GM18870 (cell line): ENCODE results near the gene GRID1.

ENCODE experiments used
- ATAC-seq: cut with Tn5 transposase; IDR thresholded peaks from one replicate; pipeline ENCODE4 v1.9.1; 2021; ENCODE audit warnings: moderate library complexity; ENCODE audit not compliant: unreplicated experiment

GRID1 gene

DNA sequence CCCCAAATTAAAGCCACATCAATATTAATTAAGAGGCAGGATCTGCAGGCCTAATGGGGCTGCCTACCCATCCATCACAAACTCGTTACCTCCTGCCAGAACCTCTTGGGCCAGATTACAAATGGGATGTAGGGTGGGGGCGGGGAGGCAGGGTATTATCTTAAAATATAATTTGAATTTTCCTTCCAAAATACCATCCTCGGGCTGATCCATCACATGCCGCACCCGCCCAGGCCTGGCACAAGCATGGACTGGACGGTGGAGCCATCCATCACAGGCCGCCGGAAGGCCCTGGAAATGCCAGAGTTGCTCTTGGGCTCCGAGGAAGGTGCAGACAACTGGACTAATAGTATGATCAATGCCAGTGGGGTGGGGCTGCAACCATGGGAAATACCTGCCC lies 212.8 kb downstream of the GRID1 start:
- no peak for ATAC-seq

DNA sequence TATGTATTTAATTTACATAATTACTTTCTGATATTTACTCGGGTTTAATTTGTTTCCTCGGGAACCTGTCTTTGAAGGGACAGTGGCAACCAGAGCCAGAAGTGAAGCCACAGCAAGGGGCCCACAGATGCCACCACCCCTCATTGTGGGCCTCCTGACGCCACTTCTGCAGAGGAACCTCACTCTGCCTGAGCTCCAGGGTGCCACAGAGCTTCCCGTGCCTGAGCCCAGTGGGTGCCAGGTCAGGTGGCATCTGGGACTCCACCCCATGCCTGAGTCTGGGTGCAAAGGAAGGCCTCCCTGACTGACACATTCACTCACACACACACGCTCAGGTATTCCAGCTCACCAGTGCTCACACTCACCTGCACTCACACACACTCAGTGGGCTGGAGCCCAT lies 213.7 kb downstream of the GRID1 start:
- no peak for ATAC-seq

GRCh38 chr10:86152354-86152753 lies 214.2 kb downstream of the GRID1 start:
- no peak for ATAC-seq

- ATAC-seq: no peak
These were observed 215.0 kb downstream of the GRID1 start for GRCh38 chr10:86151613-86152012.

DNA sequence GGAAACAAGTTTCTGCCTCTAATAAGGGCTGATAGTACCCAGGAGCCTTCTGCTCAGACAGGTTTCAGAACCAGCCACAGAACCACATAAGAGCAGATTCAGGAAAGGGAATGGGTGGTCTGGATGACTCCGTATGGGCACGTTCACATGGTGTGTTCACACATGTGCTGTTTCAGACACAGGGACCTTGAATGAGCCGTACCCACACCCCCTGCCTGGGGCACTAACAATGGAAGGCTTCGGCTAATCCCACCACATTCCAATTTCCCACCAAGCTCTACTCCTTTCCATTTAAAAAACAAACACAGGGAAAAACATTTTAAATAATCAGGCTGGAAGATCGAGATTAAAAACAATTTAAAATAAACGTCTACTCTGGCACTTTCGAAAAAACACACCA lies 217.3 kb downstream of the GRID1 start:
- no peak for ATAC-seq

DNA sequence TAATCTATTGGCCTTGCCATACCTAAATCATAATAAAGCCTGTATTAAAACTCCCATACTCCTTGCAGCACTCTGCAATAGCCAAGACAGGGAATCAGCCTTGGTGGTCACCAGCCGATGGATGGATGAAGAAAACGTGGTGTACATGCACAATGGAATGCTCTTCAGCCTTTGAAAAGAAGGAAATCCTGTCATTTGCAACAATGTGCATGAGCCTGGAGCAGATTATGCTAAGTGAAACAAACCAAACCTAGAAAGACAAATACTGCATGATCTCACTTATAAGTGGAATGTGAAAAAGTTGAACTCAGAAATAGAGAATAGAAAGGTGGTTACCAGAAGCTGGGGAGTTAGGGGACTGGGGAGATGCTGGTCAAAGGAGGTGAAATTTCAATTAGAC lies 218.5 kb downstream of the GRID1 start:
- no peak for ATAC-seq

DNA sequence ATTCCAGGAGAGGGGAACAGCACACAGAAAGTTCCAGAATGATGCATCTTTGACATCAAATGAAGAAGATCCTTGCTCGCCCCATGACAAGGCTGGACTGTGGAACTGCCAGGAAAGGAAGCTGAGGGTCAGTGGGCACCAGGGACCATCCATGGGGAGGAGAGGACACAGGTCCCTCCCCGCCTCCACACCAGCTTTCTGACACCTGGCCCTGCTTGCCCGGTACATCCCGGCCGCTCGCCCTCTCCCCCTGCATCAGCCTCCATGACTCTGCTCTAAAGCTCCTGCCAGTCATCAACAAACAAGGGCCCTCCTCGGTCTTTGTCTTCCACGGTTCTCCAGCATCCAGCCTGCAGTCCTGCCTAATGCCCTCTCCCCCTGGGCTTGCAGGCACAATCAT lies 222.3 kb downstream of the GRID1 start:
- no peak for ATAC-seq

GRCh38 chr10:86141896-86142295 lies 224.7 kb downstream of the GRID1 start:
- no peak for ATAC-seq

DNA sequence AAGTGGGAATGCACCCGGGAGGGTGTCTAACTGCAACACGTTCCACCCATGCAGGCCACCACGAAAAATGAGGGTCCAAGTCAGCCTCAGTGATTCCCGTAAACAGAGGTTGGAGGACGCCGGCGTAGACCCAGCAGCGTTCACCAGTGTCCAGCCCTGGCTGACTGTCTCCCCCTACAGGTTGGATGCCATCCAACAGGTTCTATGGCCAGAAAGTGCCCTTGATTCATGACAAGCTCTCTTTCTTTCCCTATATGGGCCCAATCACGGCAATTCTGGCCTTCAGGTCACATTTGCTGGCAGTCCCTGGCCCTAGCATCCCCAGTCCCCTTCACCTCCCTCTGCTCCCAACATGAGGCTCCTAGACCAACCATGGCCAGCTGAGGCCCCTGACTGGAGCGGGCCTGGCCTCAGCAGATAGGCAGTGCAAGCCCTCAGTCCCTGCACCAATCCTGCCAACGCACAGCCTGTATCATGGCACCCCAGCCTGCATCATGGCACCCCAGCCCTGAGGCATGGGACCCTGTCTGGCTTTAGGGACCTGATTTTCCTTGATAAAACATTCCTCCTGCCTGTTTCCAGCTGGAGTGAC lies 227.4 kb downstream of the GRID1 start:
- no peak for ATAC-seq

- no peak for ATAC-seq
These were observed 228.0 kb downstream of the GRID1 start for GRCh38 chr10:86138551-86139065.

DNA sequence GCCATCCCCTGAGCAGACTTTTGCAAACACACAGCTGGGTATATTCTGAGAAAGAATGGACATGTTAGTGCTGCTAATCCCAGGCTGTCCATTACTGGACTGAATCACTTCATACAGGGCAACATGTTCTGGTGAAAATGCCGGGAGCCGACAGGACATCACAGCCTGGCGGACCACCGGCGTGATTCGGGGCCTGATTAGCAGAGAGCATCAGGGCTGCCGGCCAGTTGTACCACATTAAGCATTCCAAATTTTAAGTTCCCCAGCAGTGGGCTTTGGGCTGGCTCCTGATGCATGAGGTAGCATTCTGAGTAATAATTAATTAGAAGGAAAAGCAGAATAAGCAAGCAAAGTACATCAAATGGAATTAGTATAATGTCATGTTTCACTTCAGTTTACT lies 229.0 kb downstream of the GRID1 start:
- ATAC-seq: no peak

DNA sequence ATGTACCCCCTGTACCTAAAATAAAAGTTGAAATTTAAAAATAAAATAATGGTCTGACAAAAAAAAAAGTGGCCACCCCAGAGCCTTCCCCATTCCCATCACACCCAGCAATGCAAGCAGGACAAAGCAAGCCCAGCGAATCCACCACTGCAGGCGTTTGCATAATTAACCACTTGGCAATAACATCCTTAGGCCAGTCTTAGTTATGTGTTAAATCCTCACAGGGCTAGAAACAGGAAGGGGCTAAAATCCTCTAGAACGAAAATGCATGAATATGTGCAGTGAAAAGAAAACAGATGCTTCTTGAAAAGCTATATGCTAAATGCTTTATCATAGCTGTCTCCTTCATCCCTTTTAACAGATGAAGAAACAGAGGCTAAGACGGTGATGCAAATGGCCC lies 229.7 kb downstream of the GRID1 start:
- ATAC-seq: no peak

DNA sequence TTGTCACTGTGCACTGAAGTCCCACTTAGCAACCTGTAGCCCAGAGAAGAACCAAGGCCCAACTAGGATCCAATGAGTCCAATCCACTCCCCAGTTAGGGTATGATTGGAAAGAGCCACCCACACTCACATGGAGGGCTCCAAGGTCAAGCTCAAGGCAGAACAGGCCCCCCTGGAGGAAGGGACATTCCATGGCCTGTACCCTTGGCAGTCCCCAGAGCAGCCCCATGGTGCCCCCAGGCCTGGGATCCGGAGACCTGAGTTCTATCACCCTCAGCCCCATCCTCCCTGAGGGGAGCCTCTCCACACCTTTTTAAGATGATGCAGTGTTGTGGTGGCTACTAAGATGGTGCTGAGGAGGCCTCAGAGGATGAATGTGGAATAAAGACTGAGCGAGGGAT lies 231.4 kb downstream of the GRID1 start:
- no peak for ATAC-seq

DNA sequence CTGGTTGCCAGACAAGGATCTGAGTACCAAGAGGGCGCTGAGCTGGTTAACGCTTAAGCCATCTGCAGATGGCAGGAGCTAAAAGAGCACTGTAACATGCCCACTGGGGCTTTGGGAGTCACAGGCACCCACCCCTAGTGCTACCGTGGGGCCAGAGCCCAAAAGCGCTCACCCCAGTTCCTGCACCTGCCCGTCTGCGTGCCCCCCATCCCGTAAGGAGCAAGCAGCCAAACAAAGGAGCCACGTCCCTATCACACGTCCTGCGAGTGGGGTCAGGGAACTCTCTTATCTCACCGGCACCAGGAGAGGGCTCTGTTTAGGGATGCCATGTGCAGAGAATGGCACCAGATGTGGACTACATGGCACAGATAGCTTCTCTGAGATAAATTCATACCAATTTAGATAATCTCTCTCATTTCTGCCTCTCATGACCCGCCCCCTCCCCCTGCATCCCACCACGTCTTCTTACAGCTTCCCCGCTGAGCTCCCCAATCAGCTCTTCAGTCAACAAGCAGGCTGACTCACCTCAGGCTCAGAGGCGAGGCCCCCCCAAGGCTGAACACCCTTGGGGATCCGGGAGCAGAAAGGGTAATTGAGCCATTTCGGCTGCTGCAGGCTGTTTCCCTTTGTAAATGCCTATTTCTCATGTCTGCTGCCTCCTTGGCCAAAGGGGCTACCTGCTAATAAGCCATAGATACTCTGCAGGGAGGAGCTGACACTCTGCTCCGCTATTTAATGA lies 235.7 kb downstream of the GRID1 start:
- ATAC-seq: no peak

GRCh38 chr10:86130041-86130440 lies 236.6 kb downstream of the GRID1 start:
- no peak for ATAC-seq

GRCh38 chr10:86128360-86128759 lies 238.2 kb downstream of the GRID1 start:
- no peak for ATAC-seq

GRCh38 chr10:86127274-86127819 lies 239.2 kb downstream of the GRID1 start:
- ATAC-seq: no peak

- ATAC-seq: no peak
These were observed 241.9 kb downstream of the GRID1 start for GRCh38 chr10:86124734-86125133.

- ATAC-seq: no peak
These were observed 242.9 kb downstream of the GRID1 start for GRCh38 chr10:86123715-86124114.

- no peak for ATAC-seq
These were observed 243.3 kb downstream of the GRID1 start for GRCh38 chr10:86123304-86123703.

GRCh38 chr10:86122646-86123045 lies 243.9 kb downstream of the GRID1 start:
- ATAC-seq: no peak

- no peak for ATAC-seq
These were observed 245.4 kb downstream of the GRID1 start for GRCh38 chr10:86121200-86121599.
